Fibroblast of lung (primary cell): ENCODE results near the gene DCAF4L1.

Experiments used
- EZH2 ChIP-seq: IDR thresholded peaks from 2 replicates; pipeline ENCODE4 v1.5.1; 2012; ENCODE audit warnings: low read length, control low read depth, mild to moderate bottlenecking; ENCODE audit errors: missing control alignments
- TF ChIP-seq, protein P1 (sequence below), 2 donors: IDR thresholded peaks in 1 of 2; conservative IDR thresholded peaks in 1 of 2; 1 replicate in 1 of 2; 2 replicates in 1 of 2; pipeline ENCODE4 v1.5.1; 2011 to 2012; ENCODE audit warnings: low read length in 2 of 2, control low read depth in 1 of 2, inconsistent platforms in 1 of 2, low read depth in 1 of 2, mild to moderate bottlenecking in 1 of 2

DNA sequence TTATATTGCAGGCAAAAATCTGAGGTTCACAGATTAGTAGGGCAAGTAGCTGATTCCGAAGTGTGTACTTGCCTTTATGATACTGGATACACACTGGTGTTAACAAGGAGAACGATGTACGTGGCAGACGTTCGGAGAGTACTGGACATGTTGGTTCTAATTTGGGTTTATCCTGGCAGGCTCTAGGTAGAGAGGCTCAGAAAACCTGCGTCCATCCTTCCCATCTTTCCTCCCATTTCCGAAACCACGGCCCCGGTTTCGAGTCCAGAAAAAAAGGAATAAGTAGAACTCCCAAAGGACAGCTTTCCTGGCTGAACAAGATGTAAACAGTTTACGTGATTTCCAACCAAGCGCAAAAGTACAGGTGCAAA, 8.4 kb downstream of the DCAF4L1 start:
- TF ChIP-seq, protein P1, sequence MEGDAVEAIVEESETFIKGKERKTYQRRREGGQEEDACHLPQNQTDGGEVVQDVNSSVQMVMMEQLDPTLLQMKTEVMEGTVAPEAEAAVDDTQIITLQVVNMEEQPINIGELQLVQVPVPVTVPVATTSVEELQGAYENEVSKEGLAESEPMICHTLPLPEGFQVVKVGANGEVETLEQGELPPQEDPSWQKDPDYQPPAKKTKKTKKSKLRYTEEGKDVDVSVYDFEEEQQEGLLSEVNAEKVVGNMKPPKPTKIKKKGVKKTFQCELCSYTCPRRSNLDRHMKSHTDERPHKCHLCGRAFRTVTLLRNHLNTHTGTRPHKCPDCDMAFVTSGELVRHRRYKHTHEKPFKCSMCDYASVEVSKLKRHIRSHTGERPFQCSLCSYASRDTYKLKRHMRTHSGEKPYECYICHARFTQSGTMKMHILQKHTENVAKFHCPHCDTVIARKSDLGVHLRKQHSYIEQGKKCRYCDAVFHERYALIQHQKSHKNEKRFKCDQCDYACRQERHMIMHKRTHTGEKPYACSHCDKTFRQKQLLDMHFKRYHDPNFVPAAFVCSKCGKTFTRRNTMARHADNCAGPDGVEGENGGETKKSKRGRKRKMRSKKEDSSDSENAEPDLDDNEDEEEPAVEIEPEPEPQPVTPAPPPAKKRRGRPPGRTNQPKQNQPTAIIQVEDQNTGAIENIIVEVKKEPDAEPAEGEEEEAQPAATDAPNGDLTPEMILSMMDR (conservative IDR thresholded peaks at IDR 0.05 in 1 of 2, IDR thresholded peaks at IDR 0.05 in 1 of 2; ENCODE audit: low read depth in 1 of 2, low read length in 2 of 2): no peak
- TF ChIP-seq EZH2: no peak
